Kidney epithelial cell (primary cell): Measurements from ENCODE around the gene BDKRB2. TPM values are rescaled to one million over a fixed set of nuclear protein-coding genes. Genes with fewer than 3 reads are reported as not detected.

Experiments
- DNase-seq: peaks from one replicate; pipeline ENCODE4 v3.0.0-alpha.2; 2010; ENCODE audit warnings: low read depth
- H3K27me3 ChIP-seq: 2 replicates; pipeline ENCODE4 v1.6.0; 2011; ENCODE audit warnings: low read length; ENCODE audit not compliant: control insufficient read depth, insufficient read depth
- H3K36me3 ChIP-seq: 2 replicates; pipeline ENCODE4 v1.5.1; 2011; ENCODE audit warnings: low read length; ENCODE audit not compliant: control insufficient read depth, insufficient read depth
- H3K4me3 ChIP-seq: 2 replicates; pipeline ENCODE4 v1.5.1; 2011; ENCODE audit warnings: low read depth, mild to moderate bottlenecking, control low read depth, low read length
- CTCF ChIP-seq: IDR thresholded peaks from 2 replicates; pipeline ENCODE4 v1.5.1; 2011; ENCODE audit warnings: mild to moderate bottlenecking, moderate library complexity, low read length, control low read depth, inconsistent platforms; ENCODE audit not compliant: insufficient read depth, poor library complexity, severe bottlenecking
- total RNA-seq: library from RNA; depleted of rRNA; stranded (reverse); fragments of >200 nt; gene quantifications from 2 replicates; pipeline ENCODE4 v1.2.3, GENCODE V29; 2015

The BDKRB2 gene
- total RNA-seq, 1 donor from 2014 or later = 1.2 TPM

- TF ChIP-seq CTCF = no peak
- Histone ChIP-seq H3K4me3 (no peak overlapping the region), H3K27me3 (peaks cover 2% of the 10 kb centered on the region), H3K36me3 (no peaks in the 10 kb centered on the region)
- no peak for DNase-seq
Measured at GRCh38 chr14:96256407-96256806, 51.8 kb downstream of the BDKRB2 start.

GRCh38 chr14:96257056-96257455, 52.4 kb downstream of the BDKRB2 start:
- Histone ChIP-seq H3K27me3 (peaks cover 2% of the 10 kb centered on the region), H3K36me3 (no peaks in the 10 kb centered on the region), H3K4me3 (no peak overlapping the region)
- TF ChIP-seq CTCF = no peak
- no peak for DNase-seq

- Histone ChIP-seq H3K36me3 (no peaks in the 10 kb centered on the region), H3K4me3 (no peak overlapping the region), H3K27me3 (peaks cover 2% of the 10 kb centered on the region)
- no peak for DNase-seq
- TF ChIP-seq CTCF = no peak
Measured at GRCh38 chr14:96257900-96258299, 53.3 kb downstream of the BDKRB2 start.

GRCh38 chr14:96260341-96260821, 55.7 kb downstream of the BDKRB2 start:
- Histone ChIP-seq H3K27me3 (peaks cover 2% of the 10 kb centered on the region), H3K36me3 (no peaks in the 10 kb centered on the region), H3K4me3 (no peak overlapping the region)
- no peak for DNase-seq
- TF ChIP-seq CTCF = no peak

GRCh38 chr14:96261053-96261452, 56.4 kb downstream of the BDKRB2 start:
- DNase-seq = no peak
- no peak for TF ChIP-seq CTCF
- Histone ChIP-seq H3K27me3 (peaks cover 2% of the 10 kb centered on the region), H3K36me3 (no peaks in the 10 kb centered on the region), H3K4me3 (no peak overlapping the region)

- Histone ChIP-seq H3K36me3 (no peaks in the 10 kb centered on the region), H3K27me3 (peaks cover 2% of the 10 kb centered on the region), H3K4me3 (no peak overlapping the region)
- TF ChIP-seq CTCF = no peak
- DNase-seq = no peak
Measured at GRCh38 chr14:96261772-96262655, 57.4 kb downstream of the BDKRB2 start.
